ENCODE results near the gene SMAP1. TPM values are rescaled to one million over a fixed set of nuclear protein-coding genes. Genes with fewer than 3 reads are reported as not detected.

SMAP1 gene
- total RNA-seq, 2 donors from 2014 or later: 36.6 to 49.4 TPM

DNA sequence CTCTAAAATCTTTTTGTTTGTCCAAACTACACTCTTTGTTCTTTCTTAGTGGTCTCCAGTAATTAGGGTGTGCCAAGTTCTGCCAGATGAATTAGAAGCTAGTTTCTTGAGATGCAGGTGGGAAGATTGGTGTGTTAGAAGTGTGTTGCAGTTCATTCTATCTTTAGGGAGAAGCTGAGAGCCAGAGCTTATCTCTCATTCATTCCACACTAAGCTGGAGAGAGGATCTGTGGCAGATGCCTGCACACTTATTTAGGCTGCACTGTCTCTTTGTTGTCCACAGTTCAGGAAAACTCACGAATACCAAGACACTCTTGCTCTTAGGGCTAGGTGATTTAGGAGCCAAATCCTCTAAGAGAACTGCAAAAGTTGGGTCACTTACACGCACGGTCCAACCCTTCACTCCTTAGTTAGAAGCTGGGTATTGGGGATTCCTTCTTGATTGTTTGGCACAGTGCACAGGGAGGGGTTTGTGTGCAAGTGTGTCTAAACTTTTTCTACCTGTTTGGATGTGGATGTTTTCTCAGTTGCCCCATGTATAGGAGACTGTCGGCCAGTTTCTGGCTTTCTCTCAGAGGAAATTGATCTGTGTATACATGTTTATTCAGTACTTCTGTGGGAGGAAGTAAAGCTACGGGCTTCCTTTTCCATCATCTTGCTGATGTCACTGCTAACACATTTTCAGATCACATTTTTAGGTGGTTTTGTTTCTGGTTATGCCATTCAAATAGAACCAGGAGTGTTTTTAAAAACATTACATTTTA lies 49.5 kb downstream of the SMAP1 start:
- no peaks in the 10 kb centered on the region for H3K27me3 Mint-ChIP-seq (ENCODE audit: insufficient read depth)
- peaks cover 2% of the 10 kb centered on the region for H3K4me1 Mint-ChIP-seq
- no peaks in the 10 kb centered on the region for H3K27me3 ChIP-seq (ENCODE audit: control insufficient read depth, insufficient read depth, low read length, poor library complexity, severe bottlenecking)
- no peak for TF ChIP-seq CTCF (conservative IDR thresholded peaks at IDR 0.05)
- no peak overlapping the region for H3K27ac Mint-ChIP-seq
- H3K9ac ChIP-seq (ENCODE audit: extremely low read depth, low read length, poor library complexity, severe bottlenecking): no peak overlapping the region
- no peak for DNase-seq
- no peak overlapping the region for H3K4me3 ChIP-seq (ENCODE audit: low read length)
- H3K36me3 Mint-ChIP-seq (ENCODE audit: low read depth): peaks cover 25% of the 10 kb centered on the region
- no peak overlapping the region for H3K27ac ChIP-seq (ENCODE audit: low read depth, low read length)
- peaks cover 8% of the 10 kb centered on the region for H3K36me3 ChIP-seq (ENCODE audit: control insufficient read depth, insufficient read depth, low read length)
- peaks cover 63% of the 10 kb centered on the region for H3K9me3 ChIP-seq (ENCODE audit: control insufficient read depth, low read length)
- no peak overlapping the region for H3K4me3 Mint-ChIP-seq
- peaks cover 31% of the 10 kb centered on the region for H3K9me3 Mint-ChIP-seq
- 77 to 96% methylated on average over 3 to 4 of the region's 5 CpGs for WGBS, 2 experiments (ENCODE audit: insufficient coverage in 1 of 2, insufficient read length in 1 of 2)
- no peaks in the 10 kb centered on the region for H3K4me1 ChIP-seq (ENCODE audit: control insufficient read depth, insufficient read depth, low read length)

DNA sequence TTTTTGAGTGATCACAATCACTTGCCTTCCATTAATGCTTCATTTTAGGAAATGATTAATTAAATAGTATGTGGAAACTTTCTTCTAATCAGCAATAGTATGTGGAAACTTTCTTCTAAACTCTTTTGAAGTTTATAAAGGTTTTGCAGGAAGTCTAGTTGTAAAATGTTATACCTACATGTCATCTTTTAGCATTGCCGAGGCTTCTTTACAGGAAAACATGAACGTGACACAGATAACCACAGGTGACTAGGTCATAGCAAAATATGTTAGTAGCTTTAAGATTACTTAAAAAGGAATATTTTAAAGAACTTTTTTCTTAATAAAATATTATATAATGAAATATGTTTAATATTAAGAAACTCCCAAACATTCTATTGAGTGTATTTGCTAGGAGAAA lies 56.8 kb downstream of the SMAP1 start:
- no peak for TF ChIP-seq CTCF (conservative IDR thresholded peaks at IDR 0.05)
- Histone ChIP-seq H3K9me3 (ENCODE audit: control insufficient read depth, low read length) (peaks cover 25% of the 10 kb centered on the region), H3K27me3 (ENCODE audit: control insufficient read depth, insufficient read depth, low read length, poor library complexity, severe bottlenecking) (no peaks in the 10 kb centered on the region), H3K4me1 (ENCODE audit: control insufficient read depth, insufficient read depth, low read length) (no peaks in the 10 kb centered on the region), H3K27ac (ENCODE audit: low read depth, low read length) (no peak overlapping the region), H3K36me3 (ENCODE audit: control insufficient read depth, insufficient read depth, low read length) (peaks cover 14% of the 10 kb centered on the region), H3K9ac (ENCODE audit: extremely low read depth, low read length, poor library complexity, severe bottlenecking) (no peak overlapping the region), H3K4me3 (ENCODE audit: low read length) (no peak overlapping the region)
- H3K9me3 Mint-ChIP-seq: peaks cover 6% of the 10 kb centered on the region
- 93% methylated on average over 2 of the region's 2 CpGs; no CpG with 5 or more reads in 1 of the 2 experiments for WGBS, 2 experiments (ENCODE audit: insufficient coverage in 1 of 2, insufficient read length in 1 of 2)
- H3K4me3 Mint-ChIP-seq: no peak overlapping the region
- peaks cover 23% of the 10 kb centered on the region for H3K36me3 Mint-ChIP-seq (ENCODE audit: low read depth)
- DNase-seq: no peak
- no peak overlapping the region for H3K27ac Mint-ChIP-seq
- no peaks in the 10 kb centered on the region for H3K27me3 Mint-ChIP-seq (ENCODE audit: insufficient read depth)
- peaks cover 14% of the 10 kb centered on the region for H3K4me1 Mint-ChIP-seq

DNA sequence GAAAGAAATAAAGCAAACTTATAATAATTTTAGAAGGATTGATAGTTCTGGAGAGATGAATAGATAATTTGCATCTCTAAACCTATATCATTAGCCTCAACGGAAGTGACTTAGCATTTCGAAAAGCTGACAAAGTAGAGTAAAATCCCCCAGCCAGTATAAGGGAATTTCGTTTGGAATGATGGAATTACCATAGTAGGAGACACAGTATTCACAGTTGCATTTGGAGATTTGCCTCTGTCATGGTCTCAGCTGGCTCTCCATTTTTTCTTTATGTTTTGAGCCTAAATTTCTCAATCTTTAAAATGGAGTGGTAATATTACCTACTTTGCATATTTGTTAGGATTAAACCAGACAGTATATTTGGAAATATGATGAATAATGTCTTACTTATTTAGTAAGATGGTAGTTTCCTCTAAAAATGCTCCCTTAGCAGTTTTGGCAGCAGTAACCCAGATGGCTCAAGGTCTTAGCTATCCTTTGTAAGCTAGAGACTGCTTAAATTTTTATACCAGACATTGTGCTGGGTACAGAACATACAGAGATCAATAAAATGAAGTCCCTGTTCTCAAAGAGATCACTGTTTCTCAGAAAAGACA lies 58.2 kb downstream of the SMAP1 start:
- Mint-ChIP-seq H3K9me3 (peaks cover 3% of the 10 kb centered on the region), H3K36me3 (ENCODE audit: low read depth) (peaks cover 18% of the 10 kb centered on the region)

More for the DNA sequence above, 58.2 kb downstream of the SMAP1 start:
- WGBS, 2 experiments (ENCODE audit: insufficient coverage in 1 of 2, insufficient read length in 1 of 2): 20 to 58% methylated on average over 1 to 3 of the region's 3 CpGs
- H3K27ac ChIP-seq (ENCODE audit: low read depth, low read length): no peak overlapping the region
- peaks cover 18% of the 10 kb centered on the region for H3K9me3 ChIP-seq (ENCODE audit: control insufficient read depth, low read length)
- no peak overlapping the region for H3K9ac ChIP-seq (ENCODE audit: extremely low read depth, low read length, poor library complexity, severe bottlenecking)
- Mint-ChIP-seq H3K4me1 (peaks cover 14% of the 10 kb centered on the region), H3K27ac (peak overlapping the region; percentile 68), H3K27me3 (ENCODE audit: insufficient read depth) (no peaks in the 10 kb centered on the region), H3K4me3 (no peak overlapping the region)
- H3K4me3 ChIP-seq (ENCODE audit: low read length): no peak overlapping the region
- H3K27me3 ChIP-seq (ENCODE audit: control insufficient read depth, insufficient read depth, low read length, poor library complexity, severe bottlenecking): no peaks in the 10 kb centered on the region
- TF ChIP-seq CTCF (conservative IDR thresholded peaks at IDR 0.05): no peak
- peaks cover 14% of the 10 kb centered on the region for H3K36me3 ChIP-seq (ENCODE audit: control insufficient read depth, insufficient read depth, low read length)
- H3K4me1 ChIP-seq (ENCODE audit: control insufficient read depth, insufficient read depth, low read length): no peaks in the 10 kb centered on the region
- no peak for DNase-seq

All from endodermal cell (in vitro differentiated cells).